Left hindlimb (tissue), 1 donor: Measurements from ENCODE around the gene ZNF611.
"Not testable (repeated sequence)": the region's sequence is repeated elsewhere in the genome, so short reads cannot be mapped to it uniquely, and the experiment has no call there.

Experiments
- DNase-seq: peaks from one replicate; pipeline ENCODE4 v3.0.0-alpha.2; 2018

Gene ZNF611

DNA sequence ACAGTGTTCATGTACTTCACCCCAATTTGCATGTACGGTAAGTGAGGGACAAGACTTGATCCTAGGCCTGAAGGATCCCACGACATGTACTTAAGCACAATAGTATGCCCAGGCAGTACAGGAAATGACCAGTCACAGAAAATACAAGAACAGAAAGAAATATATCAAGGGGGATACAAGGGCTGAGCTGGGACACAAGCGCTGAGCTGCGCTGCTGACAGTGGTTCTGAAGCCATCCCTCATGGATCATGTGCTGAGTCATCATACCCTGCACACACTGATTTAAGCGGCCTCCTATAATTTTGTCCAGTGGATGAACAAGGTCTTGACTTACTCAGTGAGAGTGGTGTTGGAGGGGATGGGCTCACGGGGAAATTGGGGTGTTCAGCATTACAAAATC is 59.6 kb downstream of the ZNF611 start:
- not testable (repeated sequence) for DNase-seq

DNA sequence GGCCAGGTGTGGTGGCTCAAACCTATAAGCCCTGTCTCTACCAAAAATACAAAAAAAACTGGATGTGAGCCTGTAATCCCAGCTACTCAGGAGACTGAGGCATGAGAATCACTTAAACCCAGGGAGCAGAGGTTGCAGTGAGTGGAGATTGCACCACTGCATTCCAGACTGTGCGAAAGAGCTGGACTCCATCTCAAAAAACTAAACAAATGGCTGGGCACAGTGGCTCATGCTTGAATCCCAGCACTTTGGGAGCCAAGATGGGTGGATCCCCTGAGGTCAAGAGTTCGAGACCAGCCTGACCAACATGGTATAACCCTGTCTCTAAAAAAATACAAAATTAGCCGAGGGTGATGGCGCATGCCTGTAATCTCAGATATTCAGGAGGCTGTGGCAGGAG is 61.8 kb downstream of the ZNF611 start:
- no peak for DNase-seq

DNA sequence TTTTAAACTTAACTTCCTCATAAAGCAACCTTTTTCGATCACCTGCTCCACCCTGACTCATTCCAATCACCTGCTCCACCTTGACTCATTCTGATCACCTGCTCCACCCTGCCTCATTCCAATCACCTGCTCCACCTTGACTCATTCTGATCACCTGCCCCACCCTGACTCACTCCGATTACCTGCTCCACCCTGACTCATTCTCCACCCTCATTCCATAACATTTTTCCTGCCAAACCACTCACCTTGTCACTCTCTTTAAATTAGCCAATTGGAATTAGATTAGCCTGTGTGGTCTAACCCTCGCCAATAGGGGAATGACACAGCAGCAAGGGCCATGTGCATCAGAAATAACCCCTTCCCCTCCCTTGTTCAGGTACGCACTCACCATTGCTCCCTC is 64.8 kb downstream of the ZNF611 start:
- DNase-seq: no peak

DNA sequence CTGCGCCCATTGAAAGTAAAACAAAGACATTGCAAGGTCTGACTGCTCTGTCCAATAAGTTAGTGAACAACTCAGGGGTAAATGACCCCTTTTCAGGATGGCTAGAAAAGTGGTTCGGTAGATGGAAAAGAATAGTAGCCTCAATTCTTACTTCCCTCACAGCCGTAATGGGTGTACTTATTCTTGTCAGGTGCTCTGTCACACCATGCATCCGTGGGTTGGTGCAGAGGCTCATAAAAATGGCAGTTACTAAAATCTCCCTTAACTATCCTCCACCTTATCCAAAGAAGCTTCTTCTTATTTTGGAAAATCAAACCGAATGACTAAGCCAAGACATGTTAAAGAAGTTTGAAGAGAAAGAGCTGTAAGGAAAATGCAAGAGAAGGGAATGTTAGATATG is 65.3 kb downstream of the ZNF611 start:
- DNase-seq: no peak

DNA sequence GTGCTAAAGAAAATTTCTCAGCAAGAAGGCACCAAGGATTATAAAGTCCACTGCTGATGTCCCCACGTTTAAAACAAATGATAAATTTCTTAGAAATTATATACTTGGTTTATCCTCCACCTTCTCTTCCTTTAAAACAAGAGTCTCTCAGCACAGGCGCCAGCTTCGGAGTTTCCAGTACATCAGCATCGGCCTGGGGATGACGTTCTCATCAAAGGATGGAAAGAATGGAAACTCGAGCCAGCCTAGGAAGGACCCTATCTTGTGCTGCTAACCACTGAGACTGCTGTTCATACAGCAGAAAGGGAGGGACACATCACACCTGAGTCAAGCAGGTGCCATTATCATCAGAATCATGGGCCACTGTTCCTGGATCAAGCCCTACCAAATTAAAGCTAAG is 66.9 kb downstream of the ZNF611 start:
- no peak for DNase-seq

DNA sequence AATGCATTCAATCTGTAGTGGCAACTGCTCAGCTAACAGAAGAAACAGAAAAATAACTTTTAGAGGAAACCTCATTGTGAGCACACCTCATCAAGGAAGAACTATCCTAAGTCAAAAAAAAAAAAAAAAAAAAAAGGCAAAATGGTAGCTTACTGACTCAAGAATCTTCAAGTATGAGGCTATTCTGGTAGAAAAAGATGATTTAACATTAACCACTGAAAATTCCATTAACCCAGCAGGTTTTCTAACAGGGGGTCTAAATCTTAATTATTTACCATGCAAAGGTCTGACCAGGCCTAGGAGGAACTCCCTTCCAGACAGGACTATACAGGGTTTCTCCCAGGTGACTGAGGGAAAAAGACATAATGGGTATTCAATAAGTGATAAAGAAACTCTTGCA is 68.3 kb downstream of the ZNF611 start:
- no peak for DNase-seq

DNA sequence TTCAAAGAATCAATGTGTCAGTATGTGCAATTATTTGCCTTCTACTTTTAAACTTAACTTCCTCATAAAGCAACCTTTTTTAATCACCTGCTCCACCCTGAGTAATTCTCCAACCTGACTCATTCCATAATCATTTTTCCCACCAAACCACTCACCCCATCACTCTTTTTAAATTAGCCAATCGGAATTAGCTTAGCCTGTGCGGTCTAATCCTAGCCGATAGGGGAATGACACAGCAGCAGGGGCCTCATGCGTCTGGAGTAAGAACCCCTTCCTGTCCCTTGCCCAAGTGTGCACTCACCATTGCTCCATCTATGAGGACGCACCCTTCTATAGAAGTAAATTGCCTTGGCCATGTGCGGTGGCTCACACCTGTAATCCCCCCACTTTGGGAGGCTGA is 69.3 kb downstream of the ZNF611 start:
- DNase-seq: no peak

DNA sequence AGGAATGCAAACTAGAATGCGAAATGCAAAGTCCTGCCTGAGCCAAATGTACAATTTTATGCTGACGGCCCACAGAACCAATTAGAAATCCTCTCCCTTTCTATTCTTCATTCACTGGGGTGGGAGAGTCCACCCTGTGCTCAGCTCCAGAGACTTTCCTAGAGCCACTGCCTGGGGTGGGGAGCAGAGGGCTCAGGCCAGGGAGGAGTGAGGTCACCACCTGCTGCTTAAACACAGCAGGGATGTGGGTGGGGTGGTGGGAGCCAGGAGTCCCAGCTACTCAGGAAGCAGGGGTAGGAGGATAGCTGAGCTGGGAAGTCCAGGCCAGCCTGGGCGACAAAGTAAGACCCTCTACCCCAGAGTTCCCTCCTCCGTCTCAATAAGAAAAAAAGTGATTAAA is 69.8 kb downstream of the ZNF611 start:
- DNase-seq: no peak

DNA sequence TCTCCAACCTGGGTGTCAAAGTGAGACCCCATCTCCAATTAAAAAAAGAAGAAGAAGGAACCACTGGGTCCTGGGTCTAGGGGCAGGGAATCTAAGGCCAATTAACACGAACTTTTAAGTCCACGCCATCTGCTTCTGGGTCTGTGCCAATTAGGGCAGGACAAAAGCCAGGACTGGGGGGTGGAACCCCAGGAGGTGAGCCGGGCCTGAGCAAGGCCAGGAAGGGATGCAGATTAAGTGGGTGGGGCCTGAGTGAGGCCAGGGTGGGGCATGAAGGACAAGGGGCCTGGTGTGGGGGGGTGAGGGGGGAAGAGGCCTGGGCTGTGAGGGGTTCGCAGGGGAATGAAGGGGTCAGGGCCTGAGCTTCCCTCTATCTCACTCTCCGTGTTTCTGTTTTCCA is 70.4 kb downstream of the ZNF611 start:
- no peak for DNase-seq

DNA sequence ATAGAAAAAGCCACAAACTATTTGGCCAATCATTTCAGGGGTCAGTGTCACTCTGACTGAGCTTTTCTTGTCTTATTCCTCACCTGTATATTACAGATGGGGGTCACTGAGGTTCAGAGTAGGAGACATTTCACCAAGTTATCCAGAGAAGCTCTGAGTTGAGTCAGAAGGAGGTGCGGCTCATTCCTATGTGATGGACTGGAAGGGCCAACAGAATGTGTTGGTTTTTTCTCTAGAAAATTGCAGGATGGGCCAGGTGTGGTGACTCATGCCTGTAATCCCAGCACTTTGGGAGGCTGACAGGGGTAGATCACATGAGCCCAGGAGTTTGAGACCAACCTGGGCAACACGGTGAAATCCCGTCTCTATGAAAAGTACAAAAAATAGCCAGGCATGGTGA is 72.2 kb downstream of the ZNF611 start:
- no peak for DNase-seq

DNA sequence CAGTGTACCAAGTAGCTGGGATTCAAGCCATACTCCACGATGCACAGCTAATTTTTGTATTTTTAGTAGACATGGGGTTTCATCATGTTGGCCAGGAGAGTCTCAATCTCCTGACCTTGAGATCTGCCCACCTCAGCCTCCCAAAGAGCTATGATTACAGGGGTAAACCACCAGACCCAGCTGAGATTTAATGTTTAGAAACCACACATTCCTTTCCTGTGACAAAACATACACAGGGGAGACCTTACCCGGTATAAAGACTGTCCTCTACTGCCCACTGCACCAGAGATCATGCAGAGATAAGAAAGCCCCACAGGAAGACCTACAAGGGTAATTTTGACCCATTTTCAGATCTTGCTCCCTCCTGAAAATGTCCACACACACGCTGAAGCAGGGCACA is 73.9 kb downstream of the ZNF611 start:
- no peak for DNase-seq

DNA sequence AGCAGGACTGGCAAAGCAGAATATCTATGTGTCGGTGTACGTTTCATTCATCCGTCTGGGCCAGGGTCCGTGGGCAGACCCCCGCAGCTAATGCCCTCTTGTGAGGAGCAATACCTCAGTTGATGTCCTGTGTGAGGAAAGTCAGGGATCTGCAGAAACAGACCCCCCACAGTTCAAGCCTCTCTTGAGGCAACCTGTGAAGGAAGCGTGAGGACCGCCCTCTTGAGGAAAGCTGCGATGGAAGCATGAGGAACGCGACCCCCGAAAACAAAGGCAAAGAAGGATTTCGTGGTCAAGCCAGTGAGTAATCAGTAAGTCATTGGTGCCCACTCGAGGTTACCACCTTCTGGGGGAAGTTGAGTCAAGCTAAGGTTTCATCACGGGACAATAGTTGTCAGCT is 75.8 kb downstream of the ZNF611 start:
- DNase-seq: no peak

DNA sequence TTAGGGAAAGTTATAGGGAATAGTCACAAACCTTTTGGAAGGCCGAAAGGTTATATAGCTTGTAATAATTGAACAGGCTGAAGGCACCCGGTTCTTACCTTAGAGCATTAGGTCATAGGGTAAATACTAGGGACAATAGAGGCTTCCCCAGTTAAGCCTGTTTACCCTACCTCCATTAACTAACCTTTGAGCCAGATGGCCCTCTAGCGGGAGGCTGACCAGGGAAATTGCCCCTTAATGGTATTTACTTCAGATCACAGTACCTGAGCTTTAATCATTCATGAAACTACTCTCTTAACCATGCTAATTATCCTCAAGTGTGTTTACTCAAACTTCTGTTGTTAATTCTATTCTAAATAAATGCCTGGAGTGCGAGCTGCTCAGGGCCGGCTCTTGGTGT is 76.2 kb downstream of the ZNF611 start:
- DNase-seq: no peak

DNA sequence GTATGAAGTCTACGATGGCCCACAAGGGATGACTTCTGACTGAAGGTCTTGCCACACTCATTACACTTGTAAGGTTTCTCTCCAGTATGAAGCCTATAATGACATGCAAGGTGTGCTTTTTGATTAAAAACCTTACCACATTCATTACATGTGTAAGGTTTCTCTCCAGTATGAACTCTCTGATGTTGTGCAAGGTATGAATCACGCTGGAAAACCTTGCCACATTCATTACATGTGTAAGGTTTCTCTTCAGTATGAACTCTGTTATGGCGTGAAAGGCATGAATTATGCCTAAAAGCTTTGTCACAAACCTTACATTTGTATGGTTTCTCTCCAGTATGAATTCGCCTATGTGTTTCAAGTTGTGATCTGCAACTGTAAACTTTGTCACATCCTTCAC is 81.7 kb downstream of the ZNF611 start:
- DNase-seq: no peak
